Measurements from ENCODE around the gene GRK4. TPM values are rescaled to one million over a fixed set of nuclear protein-coding genes. Genes with fewer than 3 reads are reported as not detected.

GRK4 gene
- total and polyA plus RNA-seq, 10 of the 15 experiments (the other 5 are each of a cell fraction or from before 2014, with no cell fraction given): 1.1 to 4.0 (median 2.5) TPM

DNA sequence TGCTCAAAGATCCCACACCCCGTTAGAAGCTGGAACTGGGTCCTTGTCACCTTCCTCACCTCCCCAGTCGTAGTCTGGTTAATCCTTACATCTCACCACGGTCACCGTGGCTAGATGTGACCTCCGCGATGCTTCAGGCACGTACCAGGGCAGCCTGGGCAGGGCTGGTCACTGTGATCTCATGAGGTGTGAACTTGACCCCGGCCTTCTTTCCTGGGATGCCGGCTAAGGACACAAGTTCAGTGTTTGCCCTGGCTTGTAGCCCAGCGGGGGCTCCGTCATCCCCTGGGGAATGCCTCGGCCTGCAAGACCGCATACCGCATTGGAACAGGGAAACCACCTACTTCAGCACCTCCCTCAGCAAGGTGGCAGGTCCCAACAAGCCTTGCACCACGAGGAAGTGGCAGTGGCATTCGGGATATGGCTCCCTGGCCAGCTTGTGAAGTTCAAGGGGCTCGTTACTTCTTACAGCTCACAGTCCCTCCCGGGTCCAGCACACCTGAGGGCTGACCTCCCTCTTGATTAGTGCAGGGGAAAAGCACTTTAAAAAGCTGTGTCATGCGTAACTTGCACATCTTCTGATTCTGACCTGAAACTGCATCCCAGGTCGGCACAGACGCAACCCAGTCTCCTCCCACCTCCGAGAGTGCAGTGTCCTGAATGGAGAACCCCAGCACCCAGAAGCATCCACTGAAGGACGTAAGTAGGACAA, 26.1 kb upstream of the GRK4 start (continued):
- peak; percentile 96 for TF ChIP-seq MEF2B (IDR thresholded peaks at IDR 0.05; ENCODE audit: partially characterized antibody, poor library complexity, severe bottlenecking)
- TF ChIP-seq CREM (IDR thresholded peaks at IDR 0.05; ENCODE audit: low read depth): peak; percentile 68
- no peak for TF ChIP-seq PAX8 (IDR thresholded peaks at IDR 0.05)
- TF ChIP-seq ESRRA (IDR thresholded peaks at IDR 0.05; ENCODE audit: low read length): no peak
- no peak for TF ChIP-seq CBX5 (IDR thresholded peaks at IDR 0.05; ENCODE audit: low read depth)
- TF ChIP-seq, protein P1, sequence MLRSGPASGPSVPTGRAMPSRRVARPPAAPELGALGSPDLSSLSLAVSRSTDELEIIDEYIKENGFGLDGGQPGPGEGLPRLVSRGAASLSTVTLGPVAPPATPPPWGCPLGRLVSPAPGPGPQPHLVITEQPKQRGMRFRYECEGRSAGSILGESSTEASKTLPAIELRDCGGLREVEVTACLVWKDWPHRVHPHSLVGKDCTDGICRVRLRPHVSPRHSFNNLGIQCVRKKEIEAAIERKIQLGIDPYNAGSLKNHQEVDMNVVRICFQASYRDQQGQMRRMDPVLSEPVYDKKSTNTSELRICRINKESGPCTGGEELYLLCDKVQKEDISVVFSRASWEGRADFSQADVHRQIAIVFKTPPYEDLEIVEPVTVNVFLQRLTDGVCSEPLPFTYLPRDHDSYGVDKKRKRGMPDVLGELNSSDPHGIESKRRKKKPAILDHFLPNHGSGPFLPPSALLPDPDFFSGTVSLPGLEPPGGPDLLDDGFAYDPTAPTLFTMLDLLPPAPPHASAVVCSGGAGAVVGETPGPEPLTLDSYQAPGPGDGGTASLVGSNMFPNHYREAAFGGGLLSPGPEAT (IDR thresholded peaks at IDR 0.05; ENCODE audit: low read depth): peak; percentile 79
- 0 out of 3 replicates have a peak, but pooled peaks of 1 of the 2 experiments have one; percentile 25 for TF ChIP-seq EGR1 (IDR thresholded peaks at IDR 0.05; ENCODE audit: borderline replicate concordance in 1 of 2, low read depth in 2 of 2, low read length in 2 of 2)
- no peak for TF ChIP-seq EZH2 (IDR thresholded peaks at IDR 0.05; ENCODE audit: borderline replicate concordance, control insufficient read depth, low read depth, low read length)
- TF ChIP-seq, protein P2, sequence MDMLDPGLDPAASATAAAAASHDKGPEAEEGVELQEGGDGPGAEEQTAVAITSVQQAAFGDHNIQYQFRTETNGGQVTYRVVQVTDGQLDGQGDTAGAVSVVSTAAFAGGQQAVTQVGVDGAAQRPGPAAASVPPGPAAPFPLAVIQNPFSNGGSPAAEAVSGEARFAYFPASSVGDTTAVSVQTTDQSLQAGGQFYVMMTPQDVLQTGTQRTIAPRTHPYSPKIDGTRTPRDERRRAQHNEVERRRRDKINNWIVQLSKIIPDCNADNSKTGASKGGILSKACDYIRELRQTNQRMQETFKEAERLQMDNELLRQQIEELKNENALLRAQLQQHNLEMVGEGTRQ (IDR thresholded peaks at IDR 0.05; ENCODE audit: borderline replicate concordance, low read depth, low read length): no peak
- no peak for TF ChIP-seq WRNIP1 (IDR thresholded peaks at IDR 0.05; ENCODE audit: borderline replicate concordance, low read depth, low read length)
- 0 out of 2 replicates have a peak, but pooled peaks have one; percentile 12 for TF ChIP-seq CHD2 (IDR thresholded peaks at IDR 0.05; ENCODE audit: borderline replicate concordance, low read depth, low read length)
- TF ChIP-seq RCOR1 (conservative IDR thresholded peaks at IDR 0.05; ENCODE audit: low read depth, low read length): 0 out of 2 replicates have a peak, but pooled peaks have one; percentile 19
- TF ChIP-seq ATF7 (IDR thresholded peaks at IDR 0.05; ENCODE audit: low read depth): no peak; the same call in 1 of the 2 replicates
- no peak for TF ChIP-seq MTA3 (IDR thresholded peaks at IDR 0.05; ENCODE audit: borderline replicate concordance, low read length)
- TF ChIP-seq ZNF274 (IDR thresholded peaks at IDR 0.05; ENCODE audit: insufficient read depth, insufficient read length): no peak
- TF ChIP-seq YY1 (IDR thresholded peaks at IDR 0.05; ENCODE audit: low read depth, low read length): no peak
- TF ChIP-seq, protein P3, sequence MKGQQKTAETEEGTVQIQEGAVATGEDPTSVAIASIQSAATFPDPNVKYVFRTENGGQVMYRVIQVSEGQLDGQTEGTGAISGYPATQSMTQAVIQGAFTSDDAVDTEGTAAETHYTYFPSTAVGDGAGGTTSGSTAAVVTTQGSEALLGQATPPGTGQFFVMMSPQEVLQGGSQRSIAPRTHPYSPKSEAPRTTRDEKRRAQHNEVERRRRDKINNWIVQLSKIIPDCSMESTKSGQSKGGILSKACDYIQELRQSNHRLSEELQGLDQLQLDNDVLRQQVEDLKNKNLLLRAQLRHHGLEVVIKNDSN (IDR thresholded peaks at IDR 0.05; ENCODE audit: borderline replicate concordance, extremely low read length, insufficient read depth, low read depth, low read length): no peak
- peak; percentile 87 to 94 for TF ChIP-seq IKZF2 (IDR thresholded peaks at IDR 0.05)
- TF ChIP-seq, protein P4, sequence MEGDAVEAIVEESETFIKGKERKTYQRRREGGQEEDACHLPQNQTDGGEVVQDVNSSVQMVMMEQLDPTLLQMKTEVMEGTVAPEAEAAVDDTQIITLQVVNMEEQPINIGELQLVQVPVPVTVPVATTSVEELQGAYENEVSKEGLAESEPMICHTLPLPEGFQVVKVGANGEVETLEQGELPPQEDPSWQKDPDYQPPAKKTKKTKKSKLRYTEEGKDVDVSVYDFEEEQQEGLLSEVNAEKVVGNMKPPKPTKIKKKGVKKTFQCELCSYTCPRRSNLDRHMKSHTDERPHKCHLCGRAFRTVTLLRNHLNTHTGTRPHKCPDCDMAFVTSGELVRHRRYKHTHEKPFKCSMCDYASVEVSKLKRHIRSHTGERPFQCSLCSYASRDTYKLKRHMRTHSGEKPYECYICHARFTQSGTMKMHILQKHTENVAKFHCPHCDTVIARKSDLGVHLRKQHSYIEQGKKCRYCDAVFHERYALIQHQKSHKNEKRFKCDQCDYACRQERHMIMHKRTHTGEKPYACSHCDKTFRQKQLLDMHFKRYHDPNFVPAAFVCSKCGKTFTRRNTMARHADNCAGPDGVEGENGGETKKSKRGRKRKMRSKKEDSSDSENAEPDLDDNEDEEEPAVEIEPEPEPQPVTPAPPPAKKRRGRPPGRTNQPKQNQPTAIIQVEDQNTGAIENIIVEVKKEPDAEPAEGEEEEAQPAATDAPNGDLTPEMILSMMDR (IDR thresholded peaks at IDR 0.05 in 2 of 3, conservative IDR thresholded peaks at IDR 0.05 in 1 of 3; ENCODE audit: control insufficient read depth in 2 of 3, extremely low read depth in 1 of 3, insufficient read depth in 1 of 3, low read depth in 3 of 3, low read length in 3 of 3): no peak
- TF ChIP-seq, protein P5, sequence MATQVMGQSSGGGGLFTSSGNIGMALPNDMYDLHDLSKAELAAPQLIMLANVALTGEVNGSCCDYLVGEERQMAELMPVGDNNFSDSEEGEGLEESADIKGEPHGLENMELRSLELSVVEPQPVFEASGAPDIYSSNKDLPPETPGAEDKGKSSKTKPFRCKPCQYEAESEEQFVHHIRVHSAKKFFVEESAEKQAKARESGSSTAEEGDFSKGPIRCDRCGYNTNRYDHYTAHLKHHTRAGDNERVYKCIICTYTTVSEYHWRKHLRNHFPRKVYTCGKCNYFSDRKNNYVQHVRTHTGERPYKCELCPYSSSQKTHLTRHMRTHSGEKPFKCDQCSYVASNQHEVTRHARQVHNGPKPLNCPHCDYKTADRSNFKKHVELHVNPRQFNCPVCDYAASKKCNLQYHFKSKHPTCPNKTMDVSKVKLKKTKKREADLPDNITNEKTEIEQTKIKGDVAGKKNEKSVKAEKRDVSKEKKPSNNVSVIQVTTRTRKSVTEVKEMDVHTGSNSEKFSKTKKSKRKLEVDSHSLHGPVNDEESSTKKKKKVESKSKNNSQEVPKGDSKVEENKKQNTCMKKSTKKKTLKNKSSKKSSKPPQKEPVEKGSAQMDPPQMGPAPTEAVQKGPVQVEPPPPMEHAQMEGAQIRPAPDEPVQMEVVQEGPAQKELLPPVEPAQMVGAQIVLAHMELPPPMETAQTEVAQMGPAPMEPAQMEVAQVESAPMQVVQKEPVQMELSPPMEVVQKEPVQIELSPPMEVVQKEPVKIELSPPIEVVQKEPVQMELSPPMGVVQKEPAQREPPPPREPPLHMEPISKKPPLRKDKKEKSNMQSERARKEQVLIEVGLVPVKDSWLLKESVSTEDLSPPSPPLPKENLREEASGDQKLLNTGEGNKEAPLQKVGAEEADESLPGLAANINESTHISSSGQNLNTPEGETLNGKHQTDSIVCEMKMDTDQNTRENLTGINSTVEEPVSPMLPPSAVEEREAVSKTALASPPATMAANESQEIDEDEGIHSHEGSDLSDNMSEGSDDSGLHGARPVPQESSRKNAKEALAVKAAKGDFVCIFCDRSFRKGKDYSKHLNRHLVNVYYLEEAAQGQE (IDR thresholded peaks at IDR 0.05; ENCODE audit: low read depth, low read length): no peak
- TF ChIP-seq CBFB (IDR thresholded peaks at IDR 0.05; ENCODE audit: low read depth): peak; percentile 90
